ENCODE results near the gene LRRC1. TPM values are rescaled to one million over a fixed set of nuclear protein-coding genes. Genes with fewer than 3 reads are reported as not detected.

Gene LRRC1
- total and polyA plus RNA-seq, 2 donors (not counting 1 experiment from before 2014, with no cell fraction given): 3.8 to 12.1 TPM

DNA sequence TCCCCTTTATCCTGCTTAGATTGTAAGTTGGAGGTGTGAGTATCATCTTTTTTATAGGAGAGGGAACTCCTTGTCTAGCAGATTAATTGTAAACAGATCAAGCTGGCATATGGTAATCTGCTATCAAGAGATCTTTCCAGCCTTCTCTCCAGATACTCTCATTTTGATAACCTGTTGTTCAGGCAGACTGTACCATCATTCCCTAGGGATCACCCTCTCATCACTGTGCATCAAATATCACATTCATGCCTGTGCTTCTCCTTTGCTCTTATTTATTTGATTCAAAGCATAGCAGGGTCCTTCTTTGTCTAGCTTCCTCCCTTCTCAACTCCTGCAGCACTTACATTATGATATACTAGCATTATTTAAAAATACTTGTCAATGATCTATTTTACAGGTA lies 73.8 kb downstream of the LRRC1 start:
- H3K27ac ChIP-seq (ENCODE audit: insufficient read depth, low read length): no peak overlapping the region
- no peaks in the 10 kb centered on the region for H3K36me3 ChIP-seq (ENCODE audit: control insufficient read depth, insufficient read depth, low read length)

DNA sequence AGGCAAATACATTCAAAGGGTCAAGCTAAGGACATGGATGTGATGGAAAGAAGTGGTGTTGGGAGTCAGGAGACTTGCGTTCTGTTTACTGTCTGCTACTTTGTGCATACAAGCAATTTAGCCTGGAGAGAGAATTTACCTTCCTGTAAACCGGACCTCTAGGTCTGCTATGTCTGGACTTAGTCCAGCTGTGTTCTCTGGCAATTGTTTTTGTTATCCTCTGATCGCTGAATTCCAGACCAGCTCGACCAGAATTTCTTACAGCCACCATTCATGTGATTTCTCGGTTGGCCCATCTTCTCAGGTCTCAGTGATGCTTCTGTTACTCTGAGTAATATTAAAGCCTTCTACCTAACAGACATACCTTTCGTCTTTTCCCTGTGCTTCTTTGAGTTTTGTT lies 75.2 kb downstream of the LRRC1 start:
- H3K79me2 ChIP-seq (ENCODE audit: control insufficient read depth, insufficient read depth, low read length): no peaks in the 10 kb centered on the region
- H3K27me3 ChIP-seq (ENCODE audit: control insufficient read depth, insufficient read depth, low read length): no peaks in the 10 kb centered on the region
- no peak for DNase-seq (ENCODE audit: low read depth in 2 of 2)
- H2AFZ ChIP-seq (ENCODE audit: low read length): no peak overlapping the region
- H4K20me1 ChIP-seq (ENCODE audit: control insufficient read depth, extremely low read depth, insufficient read depth, low read length): no peaks in the 10 kb centered on the region
- H3K4me1 ChIP-seq (ENCODE audit: control insufficient read depth, extremely low read depth, insufficient read depth, low read length): no peaks in the 10 kb centered on the region
- H3K4me3 ChIP-seq (replicated peaks in 1 of 4; ENCODE audit: control extremely low read depth in 1 of 4, insufficient read depth in 1 of 4, low read depth in 3 of 4, low read length in 4 of 4): no peak overlapping the region
- H3K9me3 ChIP-seq (ENCODE audit: control insufficient read depth, insufficient read depth, low read depth, low read length): no peaks in the 10 kb centered on the region
- H3K9ac ChIP-seq (ENCODE audit: insufficient read depth, low read length): no peak overlapping the region
- no peaks in the 10 kb centered on the region for H3K36me3 ChIP-seq (ENCODE audit: control insufficient read depth, insufficient read depth, low read length)
- TF ChIP-seq, protein P1, sequence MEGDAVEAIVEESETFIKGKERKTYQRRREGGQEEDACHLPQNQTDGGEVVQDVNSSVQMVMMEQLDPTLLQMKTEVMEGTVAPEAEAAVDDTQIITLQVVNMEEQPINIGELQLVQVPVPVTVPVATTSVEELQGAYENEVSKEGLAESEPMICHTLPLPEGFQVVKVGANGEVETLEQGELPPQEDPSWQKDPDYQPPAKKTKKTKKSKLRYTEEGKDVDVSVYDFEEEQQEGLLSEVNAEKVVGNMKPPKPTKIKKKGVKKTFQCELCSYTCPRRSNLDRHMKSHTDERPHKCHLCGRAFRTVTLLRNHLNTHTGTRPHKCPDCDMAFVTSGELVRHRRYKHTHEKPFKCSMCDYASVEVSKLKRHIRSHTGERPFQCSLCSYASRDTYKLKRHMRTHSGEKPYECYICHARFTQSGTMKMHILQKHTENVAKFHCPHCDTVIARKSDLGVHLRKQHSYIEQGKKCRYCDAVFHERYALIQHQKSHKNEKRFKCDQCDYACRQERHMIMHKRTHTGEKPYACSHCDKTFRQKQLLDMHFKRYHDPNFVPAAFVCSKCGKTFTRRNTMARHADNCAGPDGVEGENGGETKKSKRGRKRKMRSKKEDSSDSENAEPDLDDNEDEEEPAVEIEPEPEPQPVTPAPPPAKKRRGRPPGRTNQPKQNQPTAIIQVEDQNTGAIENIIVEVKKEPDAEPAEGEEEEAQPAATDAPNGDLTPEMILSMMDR (conservative IDR thresholded peaks at IDR 0.05 in 1 of 2, IDR thresholded peaks at IDR 0.05 in 1 of 2; ENCODE audit: low read depth in 1 of 2, low read length in 2 of 2): no peak
- no peak for TF ChIP-seq EZH2 (IDR thresholded peaks at IDR 0.05; ENCODE audit: low read length, missing control alignments)
- no peak overlapping the region for H3K4me2 ChIP-seq (ENCODE audit: extremely low read depth, insufficient read depth, low read length)
- H3K27ac ChIP-seq (ENCODE audit: insufficient read depth, low read length): no peak overlapping the region

More for the DNA sequence above, 73.8 kb downstream of the LRRC1 start:
- Histone ChIP-seq H3K4me3 (replicated peaks in 1 of 4; ENCODE audit: control extremely low read depth in 1 of 4, insufficient read depth in 1 of 4, low read depth in 3 of 4, low read length in 4 of 4) (no peak overlapping the region), H4K20me1 (ENCODE audit: control insufficient read depth, extremely low read depth, insufficient read depth, low read length) (no peaks in the 10 kb centered on the region), H3K27me3 (ENCODE audit: control insufficient read depth, insufficient read depth, low read length) (no peaks in the 10 kb centered on the region), H3K9me3 (ENCODE audit: control insufficient read depth, insufficient read depth, low read depth, low read length) (no peaks in the 10 kb centered on the region), H3K4me1 (ENCODE audit: control insufficient read depth, extremely low read depth, insufficient read depth, low read length) (no peaks in the 10 kb centered on the region), H3K79me2 (ENCODE audit: control insufficient read depth, insufficient read depth, low read length) (no peaks in the 10 kb centered on the region), H3K4me2 (ENCODE audit: extremely low read depth, insufficient read depth, low read length) (no peak overlapping the region), H3K9ac (ENCODE audit: insufficient read depth, low read length) (no peak overlapping the region), H2AFZ (ENCODE audit: low read length) (no peak overlapping the region)
- DNase-seq (ENCODE audit: low read depth in 2 of 2): no peak
- TF ChIP-seq, protein P1 (conservative IDR thresholded peaks at IDR 0.05 in 1 of 2, IDR thresholded peaks at IDR 0.05 in 1 of 2; ENCODE audit: low read depth in 1 of 2, low read length in 2 of 2): no peak
- no peak for TF ChIP-seq EZH2 (IDR thresholded peaks at IDR 0.05; ENCODE audit: low read length, missing control alignments)

DNA sequence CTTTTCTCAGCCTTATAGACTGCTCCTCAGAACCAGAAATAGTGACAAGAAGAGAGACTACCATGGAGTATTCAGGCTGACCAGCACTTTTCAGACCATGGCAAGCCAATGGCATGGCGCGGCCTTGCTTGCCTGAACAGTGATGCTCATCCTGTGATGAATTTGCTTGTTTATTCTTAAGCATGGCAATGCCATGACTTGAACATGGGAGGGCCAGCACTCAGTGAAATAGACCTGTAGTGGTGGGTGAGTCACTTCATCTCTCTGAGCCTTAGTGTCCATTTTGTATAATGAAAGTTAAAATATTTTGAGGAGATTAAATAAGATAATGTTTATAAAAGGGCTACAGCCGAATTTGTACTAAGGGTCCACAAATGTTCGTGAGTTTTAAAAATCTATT lies 79.1 kb downstream of the LRRC1 start:
- Histone ChIP-seq H3K9ac (ENCODE audit: insufficient read depth, low read length) (no peak overlapping the region), H3K27me3 (ENCODE audit: control insufficient read depth, insufficient read depth, low read length) (no peaks in the 10 kb centered on the region), H3K9me3 (ENCODE audit: control insufficient read depth, insufficient read depth, low read depth, low read length) (no peaks in the 10 kb centered on the region), H3K4me2 (ENCODE audit: extremely low read depth, insufficient read depth, low read length) (no peak overlapping the region), H2AFZ (ENCODE audit: low read length) (no peak overlapping the region), H3K4me3 (replicated peaks in 1 of 4; ENCODE audit: control extremely low read depth in 1 of 4, insufficient read depth in 1 of 4, low read depth in 3 of 4, low read length in 4 of 4) (no peak overlapping the region), H3K27ac (ENCODE audit: insufficient read depth, low read length) (no peak overlapping the region), H3K4me1 (ENCODE audit: control insufficient read depth, extremely low read depth, insufficient read depth, low read length) (no peaks in the 10 kb centered on the region), H3K36me3 (ENCODE audit: control insufficient read depth, insufficient read depth, low read length) (no peaks in the 10 kb centered on the region), H3K79me2 (ENCODE audit: control insufficient read depth, insufficient read depth, low read length) (no peaks in the 10 kb centered on the region), H4K20me1 (ENCODE audit: control insufficient read depth, extremely low read depth, insufficient read depth, low read length) (no peaks in the 10 kb centered on the region)
- peak in 1 of 2 donors; percentile 16 for DNase-seq (ENCODE audit: low read depth in 2 of 2)
- no peak for TF ChIP-seq EZH2 (IDR thresholded peaks at IDR 0.05; ENCODE audit: low read length, missing control alignments)
- TF ChIP-seq, protein P1 (conservative IDR thresholded peaks at IDR 0.05 in 1 of 2, IDR thresholded peaks at IDR 0.05 in 1 of 2; ENCODE audit: low read depth in 1 of 2, low read length in 2 of 2): no peak

Measured in fibroblast of lung (primary cell).